A549 (cell line): Measurements from ENCODE around the gene ADAT1.

Experiments used
- BHLHE40 ChIP-seq: IDR thresholded peaks from 2 replicates; pipeline ENCODE4 v1.6.1; 2012; ENCODE audit warnings: low read depth, low read length, inconsistent platforms
- EHF ChIP-seq: fragments of 250-450 bp; sonication (Bioruptor Pico); IDR thresholded peaks from 2 replicates; pipeline ENCODE4 v1.5.0; 2020; ENCODE audit warnings: mild to moderate bottlenecking
- EP300 ChIP-seq, 2 experiments: fragments of >200 bp; sonication (Bioruptor Twin); formaldehyde crosslinking; IDR thresholded peaks; 2 replicates in 1 of 2; 3 replicates in 1 of 2; pipeline ENCODE4 v1.6.1; 2016 to 2017
- JUN ChIP-seq, 2 experiments: fragments of >200 bp; sonication (Bioruptor Twin); formaldehyde crosslinking; IDR thresholded peaks; 2 replicates in 1 of 2; 3 replicates in 1 of 2; pipeline ENCODE4 v1.6.1; 2016 to 2017
- JUNB ChIP-seq: fragments of >200 bp; sonication (Bioruptor Twin); formaldehyde crosslinking; IDR thresholded peaks from 2 replicates; pipeline ENCODE4 v1.6.1; 2016
- MAX ChIP-seq: IDR thresholded peaks from 2 replicates; pipeline ENCODE4 v1.6.1; 2012
- NR3C1 ChIP-seq: fragments of >200 bp; sonication (Bioruptor Twin); formaldehyde crosslinking; IDR thresholded peaks from 3 replicates; pipeline ENCODE4 v1.6.1; 2017
- POLR2A ChIP-seq: IDR thresholded peaks from 2 replicates; pipeline ENCODE4 v1.6.1; 2012; ENCODE audit warnings: mild to moderate bottlenecking, low read length
- RAD21 ChIP-seq, 2 experiments: fragments of >200 bp in 1 of 2; sonication (Bioruptor Twin) in 1 of 2; formaldehyde crosslinking in 1 of 2; IDR thresholded peaks in 1 of 2; conservative IDR thresholded peaks in 1 of 2; 2 replicates in 1 of 2; 3 replicates in 1 of 2; pipeline ENCODE4 v1.6.1; 2012 to 2018; ENCODE audit warnings: inconsistent platforms in 1 of 2
- RNF2 ChIP-seq: fragments of 200-600 bp; sonication (generic); IDR thresholded peaks from 2 replicates; pipeline ENCODE4 v1.6.1; 2016; ENCODE audit warnings: low read depth, mild to moderate bottlenecking, antibody characterized with exemption, moderate library complexity, borderline replicate concordance
- TP53 ChIP-seq: fragments of 250-450 bp; sonication (Bioruptor Pico); IDR thresholded peaks from 2 replicates; pipeline ENCODE4 v1.5.0; 2021; ENCODE audit warnings: mild to moderate bottlenecking, moderate library complexity
- TF ChIP-seq, protein P1 (sequence below): fragments of >200 bp; sonication (Bioruptor Twin); formaldehyde crosslinking; IDR thresholded peaks from 3 replicates; pipeline ENCODE4 v1.5.1; 2016
- TF ChIP-seq, protein P2 (sequence below): fragments of 150-350 bp; IDR thresholded peaks from 2 replicates; pipeline ENCODE4 v1.6.1; 2014; ENCODE audit warnings: low read depth, mild to moderate bottlenecking, low read length

- TF ChIP-seq MAX (no peak), TP53 (CRISPR knock-in tag) (no peak), NR3C1 (no peak), JUN (IDR thresholded peaks at IDR 0.05) (no peak), JUNB (no peak), RNF2 (no peak), EHF (CRISPR knock-in tag) (no peak), BHLHE40 (no peak), RAD21 (conservative IDR thresholded peaks at IDR 0.05 in 1 of 2, IDR thresholded peaks at IDR 0.05 in 1 of 2) (no peak), POLR2A (no peak), EP300 (IDR thresholded peaks at IDR 0.05) (no peak)
- TF ChIP-seq, protein P1, sequence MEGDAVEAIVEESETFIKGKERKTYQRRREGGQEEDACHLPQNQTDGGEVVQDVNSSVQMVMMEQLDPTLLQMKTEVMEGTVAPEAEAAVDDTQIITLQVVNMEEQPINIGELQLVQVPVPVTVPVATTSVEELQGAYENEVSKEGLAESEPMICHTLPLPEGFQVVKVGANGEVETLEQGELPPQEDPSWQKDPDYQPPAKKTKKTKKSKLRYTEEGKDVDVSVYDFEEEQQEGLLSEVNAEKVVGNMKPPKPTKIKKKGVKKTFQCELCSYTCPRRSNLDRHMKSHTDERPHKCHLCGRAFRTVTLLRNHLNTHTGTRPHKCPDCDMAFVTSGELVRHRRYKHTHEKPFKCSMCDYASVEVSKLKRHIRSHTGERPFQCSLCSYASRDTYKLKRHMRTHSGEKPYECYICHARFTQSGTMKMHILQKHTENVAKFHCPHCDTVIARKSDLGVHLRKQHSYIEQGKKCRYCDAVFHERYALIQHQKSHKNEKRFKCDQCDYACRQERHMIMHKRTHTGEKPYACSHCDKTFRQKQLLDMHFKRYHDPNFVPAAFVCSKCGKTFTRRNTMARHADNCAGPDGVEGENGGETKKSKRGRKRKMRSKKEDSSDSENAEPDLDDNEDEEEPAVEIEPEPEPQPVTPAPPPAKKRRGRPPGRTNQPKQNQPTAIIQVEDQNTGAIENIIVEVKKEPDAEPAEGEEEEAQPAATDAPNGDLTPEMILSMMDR, result no peak
- TF ChIP-seq, protein P2, sequence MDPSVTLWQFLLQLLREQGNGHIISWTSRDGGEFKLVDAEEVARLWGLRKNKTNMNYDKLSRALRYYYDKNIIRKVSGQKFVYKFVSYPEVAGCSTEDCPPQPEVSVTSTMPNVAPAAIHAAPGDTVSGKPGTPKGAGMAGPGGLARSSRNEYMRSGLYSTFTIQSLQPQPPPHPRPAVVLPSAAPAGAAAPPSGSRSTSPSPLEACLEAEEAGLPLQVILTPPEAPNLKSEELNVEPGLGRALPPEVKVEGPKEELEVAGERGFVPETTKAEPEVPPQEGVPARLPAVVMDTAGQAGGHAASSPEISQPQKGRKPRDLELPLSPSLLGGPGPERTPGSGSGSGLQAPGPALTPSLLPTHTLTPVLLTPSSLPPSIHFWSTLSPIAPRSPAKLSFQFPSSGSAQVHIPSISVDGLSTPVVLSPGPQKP, result no peak
Measured at GRCh38 chr16:75658175-75658574, 35.1 kb upstream of the ADAT1 start.
